ENCODE measurements around the gene STARD10.

STARD10 gene

DNA sequence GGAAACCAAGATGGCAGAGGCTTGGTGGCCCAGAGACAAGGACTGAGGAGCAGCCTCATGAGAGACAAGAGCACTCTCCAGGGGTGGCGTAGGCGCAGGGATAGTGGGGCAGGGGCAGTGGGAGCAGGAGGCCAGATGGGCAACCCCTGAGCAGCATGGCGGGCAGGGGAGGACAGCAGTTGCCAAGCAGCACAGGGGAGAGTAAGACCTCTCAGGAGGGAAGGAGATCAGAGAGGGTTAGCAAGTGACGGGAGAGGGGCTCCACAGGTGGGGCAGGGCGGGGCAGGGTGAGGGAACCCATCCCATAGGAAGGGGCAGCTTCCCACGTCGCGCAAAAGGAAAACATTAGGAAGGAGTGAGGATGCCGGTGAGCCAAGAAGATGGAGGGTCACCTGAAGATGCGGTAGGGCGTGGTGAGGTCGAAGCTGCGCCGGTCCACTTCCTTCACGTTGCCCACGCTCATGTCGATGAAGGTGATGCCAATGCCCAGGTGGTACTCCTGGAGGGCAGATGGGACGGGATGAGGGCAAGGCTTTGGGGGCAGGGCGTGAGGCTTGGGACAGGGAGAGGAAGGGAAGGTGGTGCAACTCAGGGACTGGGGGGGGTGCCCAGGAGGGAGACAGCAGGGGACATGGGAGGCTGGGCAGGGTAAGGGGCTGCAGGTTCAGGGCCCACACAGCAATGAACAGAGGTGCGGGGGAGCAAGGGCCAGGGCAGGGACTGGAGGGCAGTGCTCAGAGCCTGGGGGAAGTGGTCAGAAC lies 84.2 kb downstream of the STARD10 start:
- DNase-seq (ENCODE audit: extremely low spot score) = no peak
- CTCF ChIA-PET = no interaction called here
- TF ChIP-seq SUZ12 (IDR thresholded peaks at IDR 0.05) = no peak
- no peak for TF ChIP-seq BHLHE40 (IDR thresholded peaks at IDR 0.05; ENCODE audit: borderline replicate concordance)
- TF ChIP-seq ELF4 (IDR thresholded peaks at IDR 0.05) = no peak
- no peak for TF ChIP-seq FOXM1 (IDR thresholded peaks at IDR 0.05; ENCODE audit: borderline replicate concordance)
- no peak for TF ChIP-seq LEF1 (IDR thresholded peaks at IDR 0.05; ENCODE audit: borderline replicate concordance)
- no peak for TF ChIP-seq FOXK2 (IDR thresholded peaks at IDR 0.05)
- TF ChIP-seq HDGF (IDR thresholded peaks at IDR 0.05; ENCODE audit: borderline replicate concordance) = no peak
- no peak for TF ChIP-seq L3MBTL2 (conservative IDR thresholded peaks at IDR 0.05)
- TF ChIP-seq ZNF384 (IDR thresholded peaks at IDR 0.05) = no peak
- no peak for TF ChIP-seq ARNT (IDR thresholded peaks at IDR 0.05)
- TF ChIP-seq NFRKB (IDR thresholded peaks at IDR 0.05) = no peak
- TF ChIP-seq, protein P1, sequence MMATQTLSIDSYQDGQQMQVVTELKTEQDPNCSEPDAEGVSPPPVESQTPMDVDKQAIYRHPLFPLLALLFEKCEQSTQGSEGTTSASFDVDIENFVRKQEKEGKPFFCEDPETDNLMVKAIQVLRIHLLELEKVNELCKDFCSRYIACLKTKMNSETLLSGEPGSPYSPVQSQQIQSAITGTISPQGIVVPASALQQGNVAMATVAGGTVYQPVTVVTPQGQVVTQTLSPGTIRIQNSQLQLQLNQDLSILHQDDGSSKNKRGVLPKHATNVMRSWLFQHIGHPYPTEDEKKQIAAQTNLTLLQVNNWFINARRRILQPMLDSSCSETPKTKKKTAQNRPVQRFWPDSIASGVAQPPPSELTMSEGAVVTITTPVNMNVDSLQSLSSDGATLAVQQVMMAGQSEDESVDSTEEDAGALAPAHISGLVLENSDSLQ (IDR thresholded peaks at IDR 0.05) = no peak
- POLR2A ChIA-PET = interaction anchor here (0.7 kb wide), 1 partner anchor 84 kb away, joined by 3 read pairs; the partner anchor contains the start of gene STARD10

DNA sequence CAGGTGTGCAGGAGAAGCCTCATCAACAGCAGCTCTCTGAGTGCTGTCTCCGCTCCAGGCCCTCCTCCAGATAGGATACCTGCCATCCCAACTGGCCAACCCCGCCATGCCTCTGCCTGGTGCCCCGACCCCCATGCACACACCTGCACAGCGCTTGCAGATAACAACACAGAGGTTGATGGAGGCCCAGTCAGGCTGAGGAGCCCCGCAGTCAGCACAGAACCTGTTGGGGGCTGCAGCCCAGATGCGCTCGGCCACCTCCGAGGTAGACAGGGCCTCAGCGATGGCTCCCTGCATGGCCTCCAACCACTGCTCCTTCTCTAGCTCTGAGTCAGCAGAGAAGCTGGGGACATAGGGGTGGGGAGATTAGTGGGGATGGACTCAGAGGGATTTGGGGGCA lies 86.8 kb downstream of the STARD10 start:
- DNase-seq (ENCODE audit: extremely low spot score) = no peak
- ChIA-PET CTCF (no interaction called here), POLR2A (no interaction called here)
- TF ChIP-seq ARNT (IDR thresholded peaks at IDR 0.05) (no peak), FOXA1 (IDR thresholded peaks at IDR 0.05) (no peak), SUZ12 (IDR thresholded peaks at IDR 0.05) (no peak), HDGF (IDR thresholded peaks at IDR 0.05; ENCODE audit: borderline replicate concordance) (no peak), BHLHE40 (IDR thresholded peaks at IDR 0.05; ENCODE audit: borderline replicate concordance) (no peak), L3MBTL2 (conservative IDR thresholded peaks at IDR 0.05) (no peak)

DNA sequence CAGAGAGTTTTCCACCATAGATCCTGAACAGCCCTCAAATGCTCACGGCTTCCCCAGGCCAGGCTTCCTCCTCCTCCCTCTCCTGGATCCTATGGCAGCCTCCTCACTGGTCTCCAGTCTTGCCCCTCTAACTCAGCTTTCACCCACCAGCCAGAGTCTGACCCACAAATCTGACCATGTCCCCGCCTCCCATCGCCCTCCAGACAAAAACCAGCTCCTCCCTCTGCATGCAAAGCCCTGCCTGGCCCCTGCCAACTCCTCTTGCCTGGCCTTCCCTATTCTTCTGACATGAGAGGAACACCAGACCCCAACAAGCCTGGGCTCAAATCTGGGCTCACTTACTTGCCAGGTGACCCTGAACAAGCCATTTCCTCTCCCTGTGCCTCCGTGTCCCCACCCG lies 87.3 kb downstream of the STARD10 start:
- ChIA-PET POLR2A (no interaction called here), CTCF (no interaction called here)
- no peak for DNase-seq (ENCODE audit: extremely low spot score)
- TF ChIP-seq L3MBTL2 (conservative IDR thresholded peaks at IDR 0.05) = no peak
- no peak for TF ChIP-seq SP1 (IDR thresholded peaks at IDR 0.05)
- no peak for TF ChIP-seq FOXM1 (IDR thresholded peaks at IDR 0.05; ENCODE audit: borderline replicate concordance)
- TF ChIP-seq ELF4 (IDR thresholded peaks at IDR 0.05) = no peak
- TF ChIP-seq SUZ12 (IDR thresholded peaks at IDR 0.05) = no peak
- TF ChIP-seq HDGF (IDR thresholded peaks at IDR 0.05; ENCODE audit: borderline replicate concordance) = no peak
- TF ChIP-seq ARNT (IDR thresholded peaks at IDR 0.05) = no peak
- TF ChIP-seq FOXK2 (IDR thresholded peaks at IDR 0.05) = no peak
- no peak for TF ChIP-seq ZNF384 (IDR thresholded peaks at IDR 0.05)
- no peak for TF ChIP-seq FOXA1 (IDR thresholded peaks at IDR 0.05)
- TF ChIP-seq, protein P1 (IDR thresholded peaks at IDR 0.05) = no peak
- no peak for TF ChIP-seq CTBP1 (IDR thresholded peaks at IDR 0.05; ENCODE audit: borderline replicate concordance)
- TF ChIP-seq NFRKB (IDR thresholded peaks at IDR 0.05) = no peak
- no peak for TF ChIP-seq BHLHE40 (IDR thresholded peaks at IDR 0.05; ENCODE audit: borderline replicate concordance)
- TF ChIP-seq LEF1 (IDR thresholded peaks at IDR 0.05; ENCODE audit: borderline replicate concordance) = no peak
- no peak for TF ChIP-seq TARDBP (IDR thresholded peaks at IDR 0.05)

DNA sequence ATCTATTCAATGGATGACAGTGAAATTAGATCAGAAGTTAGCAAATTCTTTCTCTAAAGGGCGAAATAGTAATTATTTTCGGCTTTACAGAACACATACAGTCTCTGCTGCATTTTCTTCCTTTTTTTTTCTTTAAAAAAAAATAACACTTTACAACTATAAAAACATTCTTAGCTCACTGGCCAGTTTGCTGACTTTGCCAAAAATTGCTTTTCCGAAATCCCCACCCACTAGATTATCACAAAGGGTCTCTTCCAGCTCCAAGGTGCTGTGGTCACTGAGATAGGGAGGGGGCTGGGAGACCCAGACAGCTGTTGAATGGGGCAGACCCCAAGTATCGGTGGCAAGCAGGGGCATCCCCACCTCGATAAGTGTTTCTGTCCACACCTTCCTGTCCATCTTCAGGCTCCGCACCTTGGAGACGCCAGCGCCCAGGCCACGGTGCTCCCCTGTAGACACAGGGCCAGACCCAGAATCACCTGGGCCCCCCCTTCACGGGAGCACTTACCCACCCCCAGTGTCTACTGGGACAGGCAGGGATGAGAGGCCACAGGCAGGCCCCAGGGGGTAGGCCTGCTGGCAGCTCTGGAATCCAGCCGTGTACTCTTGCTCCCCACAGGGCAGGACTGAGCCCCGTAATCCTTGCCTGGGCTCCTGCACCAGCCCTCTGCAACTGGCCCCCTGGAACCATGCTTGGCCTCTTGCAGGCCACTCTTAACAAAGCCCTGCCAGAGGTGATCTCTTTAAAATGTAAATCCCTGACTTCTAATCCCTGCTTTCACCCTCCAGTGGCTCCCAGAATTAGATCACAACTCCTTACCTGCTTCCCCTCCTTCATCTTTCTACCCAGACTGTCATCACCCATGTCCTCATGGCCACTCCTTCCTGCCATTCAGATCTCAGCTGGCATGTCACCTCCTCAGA lies 88.1 kb downstream of the STARD10 start:
- ChIA-PET POLR2A (no interaction called here), CTCF (interaction anchor here (0.7 kb wide), 1 partner anchor 536 kb away, joined by 3 read pairs; no protein-coding TSS in a partner anchor)
- DNase-seq (ENCODE audit: extremely low spot score) = no peak
- TF ChIP-seq HDGF (IDR thresholded peaks at IDR 0.05; ENCODE audit: borderline replicate concordance) (no peak), ARNT (IDR thresholded peaks at IDR 0.05) (no peak), FOXK2 (IDR thresholded peaks at IDR 0.05) (no peak), NFRKB (IDR thresholded peaks at IDR 0.05) (no peak), SP1 (IDR thresholded peaks at IDR 0.05) (no peak), FOXM1 (IDR thresholded peaks at IDR 0.05; ENCODE audit: borderline replicate concordance) (no peak), CTBP1 (IDR thresholded peaks at IDR 0.05; ENCODE audit: borderline replicate concordance) (no peak), ZNF384 (IDR thresholded peaks at IDR 0.05) (no peak), ELF4 (IDR thresholded peaks at IDR 0.05) (no peak), LEF1 (IDR thresholded peaks at IDR 0.05; ENCODE audit: borderline replicate concordance) (no peak), SUZ12 (IDR thresholded peaks at IDR 0.05) (no peak), BHLHE40 (IDR thresholded peaks at IDR 0.05; ENCODE audit: borderline replicate concordance) (no peak)
- TF ChIP-seq, protein P1 (IDR thresholded peaks at IDR 0.05) = no peak

DNA sequence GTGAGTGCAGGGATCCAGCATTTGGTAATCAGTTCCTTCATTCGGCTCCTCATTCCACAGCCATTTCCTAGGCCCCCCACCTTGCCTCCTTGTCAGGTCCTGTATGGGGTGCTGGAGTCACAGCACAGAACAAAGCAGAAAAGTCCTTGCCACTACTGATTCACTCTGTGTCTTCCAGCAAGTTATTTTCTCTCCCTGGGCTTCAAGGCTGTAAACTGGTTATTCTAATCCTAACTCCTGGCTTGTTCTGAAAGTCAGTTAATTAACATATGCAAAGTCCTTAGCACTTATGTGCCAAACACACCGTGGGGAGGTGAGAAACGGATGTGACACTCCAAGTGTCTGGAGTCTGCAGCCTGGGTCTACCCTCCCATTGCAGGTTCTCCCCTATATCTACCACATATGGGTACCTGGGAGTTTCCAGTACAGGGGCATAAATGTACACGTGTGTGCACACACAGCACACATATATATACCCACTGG lies 89.0 kb downstream of the STARD10 start:
- ChIA-PET CTCF (no interaction called here), POLR2A (no interaction called here)
- no peak for DNase-seq (ENCODE audit: extremely low spot score)
- TF ChIP-seq ARNT (IDR thresholded peaks at IDR 0.05) = no peak
- no peak for TF ChIP-seq ZNF384 (IDR thresholded peaks at IDR 0.05)
- no peak for TF ChIP-seq LEF1 (IDR thresholded peaks at IDR 0.05; ENCODE audit: borderline replicate concordance)
- no peak for TF ChIP-seq FOXK2 (IDR thresholded peaks at IDR 0.05)
- no peak for TF ChIP-seq HDGF (IDR thresholded peaks at IDR 0.05; ENCODE audit: borderline replicate concordance)
- no peak for TF ChIP-seq FOXA1 (IDR thresholded peaks at IDR 0.05)
- TF ChIP-seq SUZ12 (IDR thresholded peaks at IDR 0.05) = no peak
- TF ChIP-seq L3MBTL2 (conservative IDR thresholded peaks at IDR 0.05) = no peak
- TF ChIP-seq SP1 (IDR thresholded peaks at IDR 0.05) = no peak
- no peak for TF ChIP-seq ELF4 (IDR thresholded peaks at IDR 0.05)
- no peak for TF ChIP-seq CTBP1 (IDR thresholded peaks at IDR 0.05; ENCODE audit: borderline replicate concordance)
- no peak for TF ChIP-seq NFRKB (IDR thresholded peaks at IDR 0.05)
- TF ChIP-seq FOXM1 (IDR thresholded peaks at IDR 0.05; ENCODE audit: borderline replicate concordance) = no peak
- no peak for TF ChIP-seq BHLHE40 (IDR thresholded peaks at IDR 0.05; ENCODE audit: borderline replicate concordance)
- TF ChIP-seq, protein P1 (IDR thresholded peaks at IDR 0.05) = no peak
- no peak for TF ChIP-seq TARDBP (IDR thresholded peaks at IDR 0.05)

All from HEK293T (cell line).